ENCODE data around the gene SSTR4. TPM values are rescaled to one million over a fixed set of nuclear protein-coding genes. Genes with fewer than 3 reads are reported as not detected.

The SSTR4 gene
- total and polyA plus RNA-seq, 9 donors, result 0.12 to 0.17 TPM; not detected in 7

GRCh38 chr20:23063168-23063567, 28.1 kb downstream of the SSTR4 start:
- Histone ChIP-seq H3K4me3 (ENCODE audit: low read length) (no peak overlapping the region), H3K36me3 (ENCODE audit: control insufficient read depth, insufficient read depth, low read length) (no peaks in the 10 kb centered on the region), H3K27ac (ENCODE audit: low read length) (no peak overlapping the region), H3K4me1 (ENCODE audit: control insufficient read depth, insufficient read depth, low read length) (peaks cover 41% of the 10 kb centered on the region), H3K27me3 (ENCODE audit: control insufficient read depth, insufficient read depth, low read length) (no peaks in the 10 kb centered on the region), H3K9me3 (replicated peaks; ENCODE audit: control insufficient read depth, low read depth, low read length) (no peaks in the 10 kb centered on the region)
- 71% methylated on average over 1 of the region's 3 CpGs for WGBS (ENCODE audit: insufficient coverage)
- no peak for DNase-seq

- peaks cover 41% of the 10 kb centered on the region for H3K4me1 ChIP-seq (ENCODE audit: control insufficient read depth, insufficient read depth, low read length)
- 63% methylated on average over 1 of the region's 2 CpGs for WGBS (ENCODE audit: insufficient coverage)
- H3K9me3 ChIP-seq (replicated peaks; ENCODE audit: control insufficient read depth, low read depth, low read length), result no peaks in the 10 kb centered on the region
- H3K36me3 ChIP-seq (ENCODE audit: control insufficient read depth, insufficient read depth, low read length), result no peaks in the 10 kb centered on the region
- no peak for DNase-seq
- no peak overlapping the region for H3K27ac ChIP-seq (ENCODE audit: low read length)
- H3K27me3 ChIP-seq (ENCODE audit: control insufficient read depth, insufficient read depth, low read length), result no peaks in the 10 kb centered on the region
- H3K4me3 ChIP-seq (ENCODE audit: low read length), result no peak overlapping the region
These were observed 28.5 kb downstream of the SSTR4 start for GRCh38 chr20:23063581-23063980.

- H3K27ac ChIP-seq (ENCODE audit: low read length), result no peak overlapping the region
- no peak for DNase-seq
- no peaks in the 10 kb centered on the region for H3K27me3 ChIP-seq (ENCODE audit: control insufficient read depth, insufficient read depth, low read length)
- WGBS (ENCODE audit: insufficient coverage), result 62% methylated on average over 3 of the region's 9 CpGs
- H3K4me3 ChIP-seq (ENCODE audit: low read length), result no peak overlapping the region
- peaks cover 30% of the 10 kb centered on the region for H3K4me1 ChIP-seq (ENCODE audit: control insufficient read depth, insufficient read depth, low read length)
- H3K9me3 ChIP-seq (replicated peaks; ENCODE audit: control insufficient read depth, low read depth, low read length), result no peaks in the 10 kb centered on the region
- no peaks in the 10 kb centered on the region for H3K36me3 ChIP-seq (ENCODE audit: control insufficient read depth, insufficient read depth, low read length)
These were observed 30.4 kb downstream of the SSTR4 start for GRCh38 chr20:23065266-23066201.

GRCh38 chr20:23066772-23067171, 31.7 kb downstream of the SSTR4 start:
- Histone ChIP-seq H3K4me1 (ENCODE audit: control insufficient read depth, insufficient read depth, low read length) (peaks cover 18% of the 10 kb centered on the region), H3K27me3 (ENCODE audit: control insufficient read depth, insufficient read depth, low read length) (no peaks in the 10 kb centered on the region), H3K4me3 (ENCODE audit: low read length) (no peak overlapping the region), H3K36me3 (ENCODE audit: control insufficient read depth, insufficient read depth, low read length) (no peaks in the 10 kb centered on the region), H3K27ac (ENCODE audit: low read length) (no peak overlapping the region), H3K9me3 (replicated peaks; ENCODE audit: control insufficient read depth, low read depth, low read length) (no peaks in the 10 kb centered on the region)
- WGBS (ENCODE audit: insufficient coverage), result no CpG with 5 or more reads among the region's 3 CpGs
- DNase-seq, result no peak

- H3K9me3 ChIP-seq (replicated peaks; ENCODE audit: control insufficient read depth, low read depth, low read length), result no peaks in the 10 kb centered on the region
- 71% methylated on average over 1 of the region's 1 CpG for WGBS (ENCODE audit: insufficient coverage)
These were observed 33.2 kb downstream of the SSTR4 start for GRCh38 chr20:23068283-23068682.

GRCh38 chr20:23069108-23069507, 34.0 kb downstream of the SSTR4 start:
- no peak for DNase-seq
- Histone ChIP-seq H3K36me3 (ENCODE audit: control insufficient read depth, insufficient read depth, low read length) (no peaks in the 10 kb centered on the region), H3K27ac (ENCODE audit: low read length) (no peak overlapping the region), H3K9me3 (replicated peaks; ENCODE audit: control insufficient read depth, low read depth, low read length) (no peaks in the 10 kb centered on the region), H3K4me1 (ENCODE audit: control insufficient read depth, insufficient read depth, low read length) (no peaks in the 10 kb centered on the region), H3K27me3 (ENCODE audit: control insufficient read depth, insufficient read depth, low read length) (no peaks in the 10 kb centered on the region), H3K4me3 (ENCODE audit: low read length) (no peak overlapping the region)
- WGBS (ENCODE audit: insufficient coverage), result no CpG with 5 or more reads among the region's 2 CpGs

More at GRCh38 chr20:23068283-23068682, 33.2 kb downstream of the SSTR4 start:
- H3K27ac ChIP-seq (ENCODE audit: low read length), result no peak overlapping the region
- no peak for DNase-seq
- peaks cover 5% of the 10 kb centered on the region for H3K4me1 ChIP-seq (ENCODE audit: control insufficient read depth, insufficient read depth, low read length)
- H3K27me3 ChIP-seq (ENCODE audit: control insufficient read depth, insufficient read depth, low read length), result no peaks in the 10 kb centered on the region
- H3K4me3 ChIP-seq (ENCODE audit: low read length), result no peak overlapping the region
- H3K36me3 ChIP-seq (ENCODE audit: control insufficient read depth, insufficient read depth, low read length), result no peaks in the 10 kb centered on the region

- no peak for DNase-seq
- no peaks in the 10 kb centered on the region for H3K36me3 ChIP-seq (ENCODE audit: control insufficient read depth, insufficient read depth, low read length)
- H3K4me1 ChIP-seq (ENCODE audit: control insufficient read depth, insufficient read depth, low read length), result no peaks in the 10 kb centered on the region
- no peaks in the 10 kb centered on the region for H3K27me3 ChIP-seq (ENCODE audit: control insufficient read depth, insufficient read depth, low read length)
- no peak overlapping the region for H3K27ac ChIP-seq (ENCODE audit: low read length)
- H3K9me3 ChIP-seq (replicated peaks; ENCODE audit: control insufficient read depth, low read depth, low read length), result no peaks in the 10 kb centered on the region
- no peak overlapping the region for H3K4me3 ChIP-seq (ENCODE audit: low read length)
- WGBS (ENCODE audit: insufficient coverage), result no CpG with 5 or more reads among the region's 3 CpGs
These were observed 36.3 kb downstream of the SSTR4 start for GRCh38 chr20:23071398-23071797.

GRCh38 chr20:23071996-23072395, 36.9 kb downstream of the SSTR4 start:
- no peaks in the 10 kb centered on the region for H3K4me1 ChIP-seq (ENCODE audit: control insufficient read depth, insufficient read depth, low read length)
- H3K36me3 ChIP-seq (ENCODE audit: control insufficient read depth, insufficient read depth, low read length), result no peaks in the 10 kb centered on the region
- no peak overlapping the region for H3K27ac ChIP-seq (ENCODE audit: low read length)
- peak; percentile 85 for DNase-seq
- no peaks in the 10 kb centered on the region for H3K9me3 ChIP-seq (replicated peaks; ENCODE audit: control insufficient read depth, low read depth, low read length)
- 25% methylated on average over 1 of the region's 4 CpGs for WGBS (ENCODE audit: insufficient coverage)
- H3K4me3 ChIP-seq (ENCODE audit: low read length), result no peak overlapping the region
- H3K27me3 ChIP-seq (ENCODE audit: control insufficient read depth, insufficient read depth, low read length), result no peaks in the 10 kb centered on the region

GRCh38 chr20:23072892-23073586, 37.9 kb downstream of the SSTR4 start:
- Histone ChIP-seq H3K27ac (ENCODE audit: low read length) (no peak overlapping the region), H3K9me3 (replicated peaks; ENCODE audit: control insufficient read depth, low read depth, low read length) (no peaks in the 10 kb centered on the region), H3K27me3 (ENCODE audit: control insufficient read depth, insufficient read depth, low read length) (no peaks in the 10 kb centered on the region), H3K4me3 (ENCODE audit: low read length) (no peak overlapping the region), H3K4me1 (ENCODE audit: control insufficient read depth, insufficient read depth, low read length) (no peaks in the 10 kb centered on the region), H3K36me3 (ENCODE audit: control insufficient read depth, insufficient read depth, low read length) (no peaks in the 10 kb centered on the region)
- no peak for DNase-seq
- 73% methylated on average over 5 of the region's 11 CpGs for WGBS (ENCODE audit: insufficient coverage)

GRCh38 chr20:23074052-23074451, 38.9 kb downstream of the SSTR4 start:
- 80% methylated on average over 2 of the region's 3 CpGs for WGBS (ENCODE audit: insufficient coverage)
- Histone ChIP-seq H3K36me3 (ENCODE audit: control insufficient read depth, insufficient read depth, low read length) (no peaks in the 10 kb centered on the region), H3K27ac (ENCODE audit: low read length) (no peak overlapping the region), H3K4me1 (ENCODE audit: control insufficient read depth, insufficient read depth, low read length) (no peaks in the 10 kb centered on the region), H3K27me3 (ENCODE audit: control insufficient read depth, insufficient read depth, low read length) (no peaks in the 10 kb centered on the region), H3K4me3 (ENCODE audit: low read length) (no peak overlapping the region), H3K9me3 (replicated peaks; ENCODE audit: control insufficient read depth, low read depth, low read length) (no peaks in the 10 kb centered on the region)
- no peak for DNase-seq

Data from muscle of leg (tissue), 11 donors.